ENCODE results near the gene SPACA5.
"Not testable (repeated sequence)": the region's sequence is repeated elsewhere in the genome, so short reads cannot be mapped to it uniquely, and the experiment has no call there.

Gene SPACA5

GRCh38 chrX:48021026-48021900, 14.5 kb downstream of the SPACA5 start:
- Histone ChIP-seq H3K9me3 (ENCODE audit: control insufficient read depth, low read length) (no peaks in the 10 kb centered on the region), H3K27me3 (ENCODE audit: control insufficient read depth, insufficient read depth, low read length, poor library complexity, severe bottlenecking) (no peaks in the 10 kb centered on the region), H3K4me1 (ENCODE audit: control insufficient read depth, insufficient read depth, low read length) (no peaks in the 10 kb centered on the region), H3K36me3 (ENCODE audit: control insufficient read depth, insufficient read depth, low read length) (no peaks in the 10 kb centered on the region), H3K27ac (ENCODE audit: insufficient read depth, low read depth, low read length, poor library complexity, severe bottlenecking) (peak overlapping the region; percentile 93), H3K4me3 (ENCODE audit: insufficient read depth, low read depth, low read length) (peak overlapping the region; percentile 60)
- WGBS, 2 experiments, result 2 to 3% methylated on average over 28 to 30 of the region's 30 CpGs

- H3K27ac ChIP-seq (ENCODE audit: insufficient read depth, low read depth, low read length, poor library complexity, severe bottlenecking), result no peak overlapping the region
- no peaks in the 10 kb centered on the region for H3K4me1 ChIP-seq (ENCODE audit: control insufficient read depth, insufficient read depth, low read length)
- peak overlapping the region; percentile 60 for H3K4me3 ChIP-seq (ENCODE audit: insufficient read depth, low read depth, low read length)
- H3K27me3 ChIP-seq (ENCODE audit: control insufficient read depth, insufficient read depth, low read length, poor library complexity, severe bottlenecking), result no peaks in the 10 kb centered on the region
- H3K9me3 ChIP-seq (ENCODE audit: control insufficient read depth, low read length), result no peaks in the 10 kb centered on the region
- 45 to 67% methylated on average over 1 of the region's 3 CpGs for WGBS, 2 experiments
- no peaks in the 10 kb centered on the region for H3K36me3 ChIP-seq (ENCODE audit: control insufficient read depth, insufficient read depth, low read length)
Measured at GRCh38 chrX:48022100-48022499, 15.3 kb downstream of the SPACA5 start.

- Histone ChIP-seq H3K27ac (ENCODE audit: insufficient read depth, low read depth, low read length, poor library complexity, severe bottlenecking) (no peak overlapping the region), H3K27me3 (ENCODE audit: control insufficient read depth, insufficient read depth, low read length, poor library complexity, severe bottlenecking) (no peaks in the 10 kb centered on the region), H3K4me3 (ENCODE audit: insufficient read depth, low read depth, low read length) (no peak overlapping the region), H3K4me1 (ENCODE audit: control insufficient read depth, insufficient read depth, low read length) (no peaks in the 10 kb centered on the region), H3K36me3 (ENCODE audit: control insufficient read depth, insufficient read depth, low read length) (no peaks in the 10 kb centered on the region), H3K9me3 (ENCODE audit: control insufficient read depth, low read length) (no peaks in the 10 kb centered on the region)
- 95% methylated on average over 2 to 3 of the region's 3 CpGs for WGBS, 2 experiments
Measured at GRCh38 chrX:48022738-48023137, 15.9 kb downstream of the SPACA5 start.

- Histone ChIP-seq H3K4me3 (ENCODE audit: insufficient read depth, low read depth, low read length) (no peak overlapping the region), H3K4me1 (ENCODE audit: control insufficient read depth, insufficient read depth, low read length) (no peaks in the 10 kb centered on the region), H3K27me3 (ENCODE audit: control insufficient read depth, insufficient read depth, low read length, poor library complexity, severe bottlenecking) (no peaks in the 10 kb centered on the region), H3K36me3 (ENCODE audit: control insufficient read depth, insufficient read depth, low read length) (no peaks in the 10 kb centered on the region), H3K9me3 (ENCODE audit: control insufficient read depth, low read length) (no peaks in the 10 kb centered on the region), H3K27ac (ENCODE audit: insufficient read depth, low read depth, low read length, poor library complexity, severe bottlenecking) (no peak overlapping the region)
- 21 to 22% methylated on average over 4 to 6 of the region's 7 CpGs for WGBS, 2 experiments
Measured at GRCh38 chrX:48025561-48025960, 18.8 kb downstream of the SPACA5 start.

GRCh38 chrX:48027545-48027944, 20.8 kb downstream of the SPACA5 start:
- not testable (repeated sequence) for H3K27ac ChIP-seq (ENCODE audit: insufficient read depth, low read depth, low read length, poor library complexity, severe bottlenecking); H3K4me1 ChIP-seq (ENCODE audit: control insufficient read depth, insufficient read depth, low read length); H3K4me3 ChIP-seq (ENCODE audit: insufficient read depth, low read depth, low read length); H3K36me3 ChIP-seq (ENCODE audit: control insufficient read depth, insufficient read depth, low read length); H3K27me3 ChIP-seq (ENCODE audit: control insufficient read depth, insufficient read depth, low read length, poor library complexity, severe bottlenecking); H3K9me3 ChIP-seq (ENCODE audit: control insufficient read depth, low read length)
- WGBS, 2 experiments, result 93% methylated on average over 3 of the region's 4 CpGs

- Histone ChIP-seq H3K36me3 (ENCODE audit: control insufficient read depth, insufficient read depth, low read length) (no peaks in the 10 kb centered on the region), H3K4me3 (ENCODE audit: insufficient read depth, low read depth, low read length) (no peak overlapping the region), H3K4me1 (ENCODE audit: control insufficient read depth, insufficient read depth, low read length) (no peaks in the 10 kb centered on the region), H3K9me3 (ENCODE audit: control insufficient read depth, low read length) (no peaks in the 10 kb centered on the region), H3K27me3 (ENCODE audit: control insufficient read depth, insufficient read depth, low read length, poor library complexity, severe bottlenecking) (no peaks in the 10 kb centered on the region), H3K27ac (ENCODE audit: insufficient read depth, low read depth, low read length, poor library complexity, severe bottlenecking) (no peak overlapping the region)
- 94 to 97% methylated on average over 8 of the region's 8 CpGs for WGBS, 2 experiments
Measured at GRCh38 chrX:48028091-48028490, 21.3 kb downstream of the SPACA5 start.

GRCh38 chrX:48030237-48030636, 23.4 kb downstream of the SPACA5 start:
- Histone ChIP-seq H3K9me3 (ENCODE audit: control insufficient read depth, low read length) (no peaks in the 10 kb centered on the region), H3K27me3 (ENCODE audit: control insufficient read depth, insufficient read depth, low read length, poor library complexity, severe bottlenecking) (no peaks in the 10 kb centered on the region), H3K27ac (ENCODE audit: insufficient read depth, low read depth, low read length, poor library complexity, severe bottlenecking) (no peak overlapping the region), H3K36me3 (ENCODE audit: control insufficient read depth, insufficient read depth, low read length) (no peaks in the 10 kb centered on the region), H3K4me1 (ENCODE audit: control insufficient read depth, insufficient read depth, low read length) (no peaks in the 10 kb centered on the region), H3K4me3 (ENCODE audit: insufficient read depth, low read depth, low read length) (no peak overlapping the region)
- 92 to 96% methylated on average over 10 of the region's 10 CpGs for WGBS, 2 experiments

- H3K4me1 ChIP-seq (ENCODE audit: control insufficient read depth, insufficient read depth, low read length); H3K9me3 ChIP-seq (ENCODE audit: control insufficient read depth, low read length); H3K4me3 ChIP-seq (ENCODE audit: insufficient read depth, low read depth, low read length); H3K36me3 ChIP-seq (ENCODE audit: control insufficient read depth, insufficient read depth, low read length); H3K27ac ChIP-seq (ENCODE audit: insufficient read depth, low read depth, low read length, poor library complexity, severe bottlenecking); H3K27me3 ChIP-seq (ENCODE audit: control insufficient read depth, insufficient read depth, low read length, poor library complexity, severe bottlenecking): not testable (repeated sequence)
- 83 to 85% methylated on average over 7 of the region's 10 CpGs for WGBS, 2 experiments
Measured at GRCh38 chrX:48030641-48031173, 23.9 kb downstream of the SPACA5 start.

GRCh38 chrX:48035891-48036290, 29.1 kb downstream of the SPACA5 start:
- WGBS, 2 experiments, result 89 to 91% methylated on average over 3 to 4 of the region's 4 CpGs
- H3K27ac ChIP-seq (ENCODE audit: insufficient read depth, low read depth, low read length, poor library complexity, severe bottlenecking), result no peak overlapping the region
- H3K27me3 ChIP-seq (ENCODE audit: control insufficient read depth, insufficient read depth, low read length, poor library complexity, severe bottlenecking), result no peaks in the 10 kb centered on the region
- no peaks in the 10 kb centered on the region for H3K36me3 ChIP-seq (ENCODE audit: control insufficient read depth, insufficient read depth, low read length)
- no peak overlapping the region for H3K4me3 ChIP-seq (ENCODE audit: insufficient read depth, low read depth, low read length)
- no peaks in the 10 kb centered on the region for H3K4me1 ChIP-seq (ENCODE audit: control insufficient read depth, insufficient read depth, low read length)
- H3K9me3 ChIP-seq (ENCODE audit: control insufficient read depth, low read length), result no peaks in the 10 kb centered on the region

GRCh38 chrX:48043056-48043455, 36.3 kb downstream of the SPACA5 start:
- H3K36me3 ChIP-seq (ENCODE audit: control insufficient read depth, insufficient read depth, low read length), result no peaks in the 10 kb centered on the region
- no peaks in the 10 kb centered on the region for H3K4me1 ChIP-seq (ENCODE audit: control insufficient read depth, insufficient read depth, low read length)
- no peaks in the 10 kb centered on the region for H3K9me3 ChIP-seq (ENCODE audit: control insufficient read depth, low read length)
- no peaks in the 10 kb centered on the region for H3K27me3 ChIP-seq (ENCODE audit: control insufficient read depth, insufficient read depth, low read length, poor library complexity, severe bottlenecking)
- H3K27ac ChIP-seq (ENCODE audit: insufficient read depth, low read depth, low read length, poor library complexity, severe bottlenecking), result no peak overlapping the region
- WGBS, 2 experiments, result 87 to 92% methylated on average over 3 of the region's 4 CpGs
- no peak overlapping the region for H3K4me3 ChIP-seq (ENCODE audit: insufficient read depth, low read depth, low read length)

All from ectodermal cell (in vitro differentiated cells).